Progenitor cell of endocrine pancreas (in vitro differentiated cells): ENCODE measurements around the gene MLXIPL. TPM values are rescaled to one million over a fixed set of nuclear protein-coding genes. Genes with fewer than 3 reads are reported as not detected.

ENCODE experiments used
- DNase-seq: peaks from one replicate; pipeline ENCODE4 v3.0.0; 2021; ENCODE audit warnings: low spot score; ENCODE audit not compliant: unreplicated experiment
- H3K27ac Mint-ChIP-seq: 2 replicates; pipeline ENCODE4 v1.8.0; 2021; ENCODE audit warnings: mild to moderate bottlenecking, moderate library complexity, mixed read lengths
- H3K27me3 Mint-ChIP-seq: 2 replicates; pipeline ENCODE4 v1.8.0; 2021; ENCODE audit warnings: mixed read lengths
- H3K36me3 Mint-ChIP-seq: 2 replicates; pipeline ENCODE4 v1.8.0; 2022; ENCODE audit warnings: mixed read lengths; ENCODE audit not compliant: insufficient read depth
- H3K4me1 Mint-ChIP-seq: 2 replicates; pipeline ENCODE4 v1.8.0; 2021; ENCODE audit warnings: low read depth, mixed read lengths
- H3K4me3 Mint-ChIP-seq: 2 replicates; pipeline ENCODE4 v1.8.0; 2021; ENCODE audit warnings: low read depth, mild to moderate bottlenecking, moderate library complexity, mixed read lengths
- H3K9me3 Mint-ChIP-seq: 2 replicates; pipeline ENCODE4 v1.8.0; 2021; ENCODE audit warnings: low read depth, mixed read lengths
- CTCF ChIP-seq: fragments of 200-600 bp; sonication (generic); IDR thresholded peaks from one replicate; pipeline ENCODE4 v1.5.0; 2021; ENCODE audit warnings: antibody characterized with exemption, mild to moderate bottlenecking; ENCODE audit not compliant: unreplicated experiment
- total RNA-seq: library from RNA; stranded (reverse); gene quantifications from 2 replicates; pipeline ENCODE4 v1.2.1, GENCODE V29; 2021

MLXIPL gene
- total RNA-seq, 1 donor from 2014 or later: 48.6 TPM

- peaks cover 3% of the 10 kb centered on the region for H3K4me1 Mint-ChIP-seq
- H3K9me3 Mint-ChIP-seq: no peaks in the 10 kb centered on the region
- DNase-seq: no peak
- no peak for TF ChIP-seq CTCF
- H3K4me3 Mint-ChIP-seq: no peak overlapping the region
- peaks cover 16% of the 10 kb centered on the region for H3K36me3 Mint-ChIP-seq
- H3K27ac Mint-ChIP-seq: no peak overlapping the region
- H3K27me3 Mint-ChIP-seq: no peaks in the 10 kb centered on the region
Measured at GRCh38 chr7:73544678-73545077, 79.6 kb downstream of the MLXIPL start.

Other genes with a start within 250 kb of the MLXIPL start
- 1.6 and 1.8 TPM in 2 replicates for gene FZD9, start 190.7 kb downstream of the MLXIPL start, total RNA-seq
- 90.5 and 92.1 TPM in 2 replicates for gene BAZ1B, start 102.2 kb downstream of the MLXIPL start, total RNA-seq
- gene BCL7B, start 66.8 kb downstream of the MLXIPL start, total RNA-seq: 37.8 and 46.1 TPM in 2 replicates
- gene TBL2, start 45.9 kb downstream of the MLXIPL start, total RNA-seq: 42.1 and 44.9 TPM in 2 replicates
- gene VPS37D, start 43.3 kb upstream of the MLXIPL start, total RNA-seq: 15.0 and 15.6 TPM in 2 replicates
- gene DNAJC30, start 58.9 kb upstream of the MLXIPL start, total RNA-seq: 10.4 and 11.1 TPM in 2 replicates
- gene BUD23, start 59.1 kb upstream of the MLXIPL start, total RNA-seq: 57.9 and 58.8 TPM in 2 replicates
- 40.9 and 46.6 TPM in 2 replicates for gene STX1A, start 95.1 kb upstream of the MLXIPL start, total RNA-seq
- 62.9 and 69.7 TPM in 2 replicates for gene ABHD11, start 114.3 kb upstream of the MLXIPL start, total RNA-seq
- gene CLDN3, start 145.7 kb upstream of the MLXIPL start, total RNA-seq: 49.0 and 49.9 TPM in 2 replicates
- 172 and 183 TPM in 2 replicates for gene CLDN4, start 206.5 kb upstream of the MLXIPL start, total RNA-seq
- 13.3 and 13.5 TPM in 2 replicates for gene METTL27, start 218.0 kb upstream of the MLXIPL start, total RNA-seq
- not detected in 2 replicates for gene TMEM270, start 236.6 kb upstream of the MLXIPL start, total RNA-seq